GM21423 (cell line): ENCODE measurements around the gene MYO18B.

ENCODE experiments used
- ATAC-seq: cut with Tn5 transposase; IDR thresholded peaks from one replicate; pipeline ENCODE4 v1.9.1; 2021; ENCODE audit warnings: mild to moderate bottlenecking, moderate library complexity; ENCODE audit not compliant: unreplicated experiment

MYO18B gene

DNA sequence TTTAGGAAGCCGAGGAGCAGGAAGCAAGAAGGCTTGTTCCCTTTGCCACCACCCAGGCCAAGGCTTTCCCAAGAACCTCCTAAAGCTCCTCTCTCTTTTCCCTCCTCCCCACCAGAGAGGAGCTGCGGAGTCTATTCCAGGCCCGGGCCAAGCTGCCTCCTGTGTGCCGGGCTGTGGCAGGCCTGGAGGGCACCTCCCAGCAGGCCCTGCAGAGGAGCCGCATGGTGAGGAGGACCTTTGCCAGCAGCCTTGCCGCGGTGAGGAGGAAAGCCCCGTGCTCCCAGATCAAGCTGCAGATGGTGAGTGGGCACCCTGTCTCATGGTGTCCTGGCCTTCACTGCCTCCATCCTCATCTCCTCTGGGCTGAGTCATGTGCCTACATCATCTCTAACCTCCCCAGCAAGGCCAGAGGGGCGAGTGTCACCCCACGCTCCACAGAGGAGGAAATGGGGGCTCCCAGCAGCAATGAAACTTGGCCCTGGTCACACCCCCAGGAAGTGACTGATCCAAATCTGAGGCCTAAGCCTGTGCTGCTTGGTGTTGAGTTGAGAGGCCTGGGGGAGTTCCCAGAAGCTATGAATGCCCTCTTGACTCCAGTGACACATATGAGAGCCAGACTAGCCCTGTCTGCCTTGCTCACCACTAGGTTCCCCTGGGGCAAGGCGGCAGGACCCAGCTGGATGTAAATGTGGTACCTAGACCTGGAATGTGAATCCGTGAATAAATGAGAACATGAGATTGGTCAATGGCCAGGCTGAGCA lies 104.2 kb downstream of the MYO18B start:
- no peak for ATAC-seq

DNA sequence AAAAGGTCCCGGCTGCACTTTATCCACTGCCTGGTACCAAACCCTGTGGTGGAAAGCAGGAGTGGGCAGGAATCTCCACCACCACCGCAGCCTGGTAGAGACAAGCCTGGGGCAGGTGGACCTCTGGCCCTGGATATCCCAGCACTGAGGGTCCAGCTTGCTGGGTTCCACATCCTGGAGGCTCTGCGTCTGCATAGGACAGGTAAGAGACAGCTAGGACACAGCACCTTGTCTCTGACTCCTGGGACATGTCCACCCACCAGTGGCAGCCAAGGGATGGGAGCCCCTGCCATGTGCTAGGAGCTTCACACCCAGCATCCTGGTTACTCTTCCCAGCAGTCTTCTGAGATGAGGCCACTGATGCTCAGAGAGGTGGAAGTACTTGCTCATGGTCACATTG lies 105.5 kb downstream of the MYO18B start:
- ATAC-seq, result no peak

DNA sequence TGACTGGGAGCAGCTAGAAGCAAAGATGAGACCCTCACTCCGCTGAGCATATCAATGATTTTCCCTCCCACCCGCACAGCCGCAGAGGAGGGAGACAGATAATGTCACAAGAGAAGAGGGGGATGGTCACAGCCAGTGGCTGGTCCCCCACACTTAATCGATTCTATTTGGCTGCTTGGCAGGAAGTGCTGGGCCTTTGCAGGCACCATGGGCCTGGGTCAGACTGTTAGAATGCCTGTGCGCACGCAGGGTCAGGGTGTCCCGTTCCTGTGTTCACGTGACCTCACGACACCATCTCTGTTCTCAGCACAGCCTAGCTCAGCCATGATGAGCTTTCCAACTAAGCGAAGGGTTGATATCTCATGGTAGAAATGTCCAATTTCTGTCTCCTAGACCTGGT lies 107.0 kb downstream of the MYO18B start:
- ATAC-seq, result no peak

DNA sequence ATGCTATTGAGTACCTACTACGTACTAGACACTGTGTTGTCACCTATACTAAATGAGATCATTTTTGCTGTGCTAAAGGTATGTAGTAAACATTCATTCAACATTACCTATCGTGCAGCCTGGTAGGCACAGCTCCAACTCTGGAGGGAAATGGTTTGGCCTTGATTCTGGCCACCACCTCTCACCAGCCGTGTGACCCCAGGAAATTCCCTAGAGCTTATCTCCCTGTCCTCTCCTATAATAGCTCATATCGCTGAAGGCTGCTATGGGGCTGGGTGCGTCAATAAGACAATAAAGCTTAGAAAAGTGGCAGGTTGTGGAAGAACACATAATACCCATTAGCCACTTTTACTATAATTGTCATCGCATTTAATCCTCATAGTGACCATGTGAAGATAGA lies 107.5 kb downstream of the MYO18B start:
- no peak for ATAC-seq

DNA sequence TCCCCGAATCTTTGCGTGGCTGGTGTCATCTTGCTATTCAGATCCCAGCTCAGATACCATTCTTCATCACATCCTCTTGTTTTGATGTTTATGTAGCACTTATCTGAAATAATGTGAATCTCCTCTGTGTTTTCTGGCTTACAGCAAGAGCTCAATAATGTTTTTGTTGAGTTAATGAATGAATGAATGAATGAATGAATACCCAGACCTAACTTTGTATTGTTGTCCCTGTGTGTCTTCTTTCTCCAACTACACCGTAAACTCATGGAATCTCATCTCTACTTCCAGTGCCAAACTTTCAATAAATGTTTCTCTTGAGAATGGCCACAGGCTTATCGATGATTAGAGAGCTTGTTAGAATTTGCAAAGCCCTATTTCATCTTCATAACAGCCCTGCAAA lies 110.2 kb downstream of the MYO18B start:
- ATAC-seq, result no peak

DNA sequence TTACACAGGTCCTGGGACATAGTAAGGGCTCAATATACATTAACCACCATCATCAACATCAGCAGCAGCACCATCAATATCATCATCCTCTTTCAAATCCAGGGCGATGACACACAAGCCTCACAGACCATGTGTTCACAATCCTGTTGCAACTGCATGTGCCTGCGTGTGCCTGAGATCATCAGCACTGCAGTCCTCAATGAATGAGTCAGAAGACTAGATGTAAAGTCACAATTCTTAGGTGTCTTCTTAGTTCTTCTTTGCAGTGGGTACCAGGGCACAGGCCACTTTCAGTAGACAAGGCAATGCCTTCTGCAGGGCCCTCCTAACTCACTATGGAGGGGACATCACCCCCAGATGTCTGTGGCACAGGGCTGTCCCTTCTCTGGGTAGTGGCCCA lies 111.1 kb downstream of the MYO18B start:
- ATAC-seq, result no peak

DNA sequence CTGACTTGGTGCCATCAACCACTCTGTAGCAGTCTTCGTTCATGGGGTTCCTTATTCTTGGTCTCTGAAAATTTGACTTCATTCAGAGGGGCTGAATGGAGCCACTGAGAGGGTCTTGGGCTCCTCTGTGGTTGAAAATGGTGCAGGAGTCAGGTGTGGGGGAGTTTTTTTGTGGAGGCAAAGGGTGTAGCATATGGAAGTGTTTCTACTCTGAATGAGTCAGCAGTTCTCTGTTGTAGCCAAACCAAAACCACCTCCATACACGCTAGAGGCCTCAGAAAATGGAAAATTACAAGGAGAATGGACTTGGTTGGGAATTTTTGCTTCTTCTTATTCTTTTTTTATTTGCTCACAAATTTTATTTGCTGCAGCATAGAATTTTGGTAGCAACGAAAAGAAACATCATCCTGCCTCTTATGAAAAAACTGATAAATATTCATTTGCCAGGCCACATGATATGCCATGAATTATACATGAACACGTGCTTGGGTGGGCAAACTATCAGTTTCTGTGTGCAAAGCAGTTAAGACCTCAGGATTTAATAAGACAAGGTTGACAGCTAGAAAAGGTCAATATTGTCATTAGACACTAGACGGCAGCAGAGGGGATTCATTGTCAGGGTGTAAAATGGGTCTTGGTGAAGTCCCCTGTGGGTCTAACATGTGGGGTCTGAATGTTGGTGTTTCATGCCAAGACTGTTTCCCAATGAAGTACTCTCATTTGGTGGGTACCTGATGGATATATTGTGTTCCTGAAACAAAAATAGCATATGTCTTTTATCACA lies 111.7 kb downstream of the MYO18B start:
- no peak for ATAC-seq

DNA sequence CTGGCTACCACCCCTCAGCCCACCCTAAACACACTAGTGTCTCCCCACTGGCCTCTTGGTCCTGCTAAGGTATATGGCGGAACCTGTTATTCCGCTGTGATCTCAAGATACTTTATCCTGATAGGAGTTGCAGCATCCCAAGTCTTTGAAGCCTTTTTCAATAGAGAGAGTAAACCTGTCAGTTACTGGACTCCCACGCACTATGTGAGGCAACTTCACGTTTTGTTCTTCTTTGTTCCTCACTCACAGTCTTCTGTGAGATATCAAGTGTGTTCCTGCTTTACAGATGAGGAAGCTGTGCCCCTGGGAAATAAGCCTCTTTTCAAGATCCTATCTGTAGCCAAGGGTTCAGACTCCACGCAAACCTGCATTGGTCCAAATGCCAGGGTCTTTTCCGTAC lies 127.8 kb downstream of the MYO18B start:
- ATAC-seq, result no peak

DNA sequence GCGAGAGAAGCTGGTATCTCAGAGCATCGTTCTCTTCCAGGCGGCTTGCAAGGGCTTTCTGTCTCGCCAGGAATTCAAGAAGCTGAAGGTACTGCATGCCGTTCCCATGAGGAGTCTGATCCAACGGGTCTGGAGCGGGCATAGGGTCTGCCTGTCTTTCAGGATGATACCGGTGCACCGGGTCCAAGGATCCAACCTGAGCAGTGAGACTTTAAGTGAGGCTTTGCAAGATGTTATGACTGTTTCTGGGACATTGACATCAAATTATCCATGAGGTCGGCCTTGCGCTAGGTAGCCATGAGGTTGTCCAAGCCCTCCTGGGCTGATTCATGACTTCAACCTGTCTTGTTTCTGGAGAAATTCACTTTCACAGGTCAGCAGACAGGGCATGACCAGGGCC lies 132.3 kb downstream of the MYO18B start:
- no peak for ATAC-seq

DNA sequence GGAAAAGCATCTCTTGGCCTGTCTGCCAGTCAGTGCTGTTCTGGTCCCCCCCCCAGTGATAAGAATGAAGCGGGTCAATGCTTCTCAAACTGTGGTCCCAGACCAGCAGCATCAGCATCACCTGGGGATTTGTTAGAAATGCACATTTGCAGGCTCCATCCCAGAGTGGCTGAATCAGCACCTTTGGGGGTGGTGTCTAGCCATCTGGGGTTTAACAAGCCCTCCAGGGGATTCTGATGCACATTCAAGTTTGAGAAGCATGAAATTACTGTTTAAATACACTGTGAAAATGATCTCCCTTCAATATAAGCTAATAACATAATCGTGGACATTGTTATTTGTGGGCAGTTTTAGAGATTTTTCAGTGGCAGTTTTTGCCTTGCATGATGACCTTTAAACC lies 133.5 kb downstream of the MYO18B start:
- no peak for ATAC-seq

DNA sequence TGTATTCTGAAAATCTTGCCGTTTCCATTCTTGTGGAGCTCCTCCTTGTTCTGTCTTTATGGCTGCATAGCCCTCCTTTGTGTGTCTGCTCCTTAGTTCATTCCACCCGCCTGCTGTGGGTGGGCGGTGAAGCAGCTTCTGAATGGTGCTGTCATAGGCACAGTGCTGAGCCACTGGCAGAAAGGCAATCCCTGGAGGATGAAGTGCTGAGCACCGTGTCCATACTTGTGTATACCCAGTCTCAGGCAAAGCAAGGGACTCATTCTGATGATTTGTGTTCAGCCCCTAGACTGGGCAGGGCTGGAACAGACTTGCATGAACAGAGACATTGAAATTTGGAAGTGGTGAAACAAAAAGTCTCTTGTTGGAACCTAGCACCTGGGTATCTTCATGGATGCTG lies 134.9 kb downstream of the MYO18B start:
- no peak for ATAC-seq

DNA sequence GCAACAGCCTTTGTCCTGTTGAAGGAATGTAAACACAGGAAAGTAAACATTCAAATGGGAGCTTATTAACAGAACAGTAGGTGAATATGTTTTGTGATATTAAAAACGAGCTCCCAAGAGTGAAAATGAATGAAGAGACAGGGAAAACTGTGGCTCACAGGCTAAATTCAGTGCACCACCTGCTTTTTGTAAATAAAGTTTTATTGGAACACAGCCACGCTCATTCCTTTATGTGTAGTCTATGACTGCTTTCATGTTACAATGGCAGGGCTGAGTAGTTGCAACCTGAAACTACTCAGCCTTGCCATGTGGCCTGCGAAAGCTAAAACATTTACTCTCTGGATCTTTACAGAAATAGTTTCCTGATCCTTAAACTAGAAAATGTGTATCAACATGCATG lies 136.9 kb downstream of the MYO18B start:
- ATAC-seq, result no peak

DNA sequence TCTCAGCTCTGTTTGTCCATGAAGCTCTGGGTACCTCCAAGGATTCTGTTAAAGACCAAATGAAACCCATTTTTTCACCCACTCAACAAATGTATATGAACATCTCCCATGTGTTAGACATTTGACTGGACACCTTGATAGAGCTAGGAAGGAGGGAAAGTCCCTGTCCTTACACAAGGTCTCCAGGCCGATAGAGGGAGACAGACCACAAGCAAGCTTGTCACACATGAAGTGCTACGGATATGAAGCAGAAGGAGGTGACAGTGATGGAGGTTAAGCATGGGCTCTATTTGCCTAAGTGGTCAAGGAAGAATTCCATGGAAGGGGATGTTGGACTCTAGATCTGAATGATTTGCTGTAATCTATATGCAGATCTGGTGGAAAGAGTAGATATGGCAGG lies 138.5 kb downstream of the MYO18B start:
- no peak for ATAC-seq

DNA sequence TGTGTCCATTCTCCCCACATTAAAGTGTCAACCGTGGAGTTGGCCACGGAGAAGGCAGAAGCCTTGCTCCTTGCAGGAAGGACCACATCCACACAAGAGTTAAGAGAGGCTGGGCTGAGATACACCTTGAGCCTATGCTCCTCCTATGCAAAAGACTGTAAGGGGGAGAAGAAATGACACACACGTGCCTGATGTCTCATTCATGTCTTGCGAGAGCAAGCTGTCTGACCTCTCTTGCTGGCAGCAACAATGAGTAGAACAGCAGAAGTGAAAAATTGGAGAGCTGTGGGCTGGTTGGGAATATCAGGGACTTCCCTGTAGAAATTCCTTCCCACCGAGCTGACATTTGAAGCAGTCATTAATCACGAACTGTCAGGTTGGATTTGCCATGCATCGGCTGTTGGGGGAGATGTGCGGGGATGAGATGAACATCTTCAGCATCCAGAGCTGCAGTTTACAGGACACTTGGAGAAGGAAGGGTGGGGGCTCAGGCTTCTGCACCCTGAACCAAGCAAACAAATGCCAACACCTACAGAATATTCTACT lies 139.3 kb downstream of the MYO18B start:
- ATAC-seq, result no peak

DNA sequence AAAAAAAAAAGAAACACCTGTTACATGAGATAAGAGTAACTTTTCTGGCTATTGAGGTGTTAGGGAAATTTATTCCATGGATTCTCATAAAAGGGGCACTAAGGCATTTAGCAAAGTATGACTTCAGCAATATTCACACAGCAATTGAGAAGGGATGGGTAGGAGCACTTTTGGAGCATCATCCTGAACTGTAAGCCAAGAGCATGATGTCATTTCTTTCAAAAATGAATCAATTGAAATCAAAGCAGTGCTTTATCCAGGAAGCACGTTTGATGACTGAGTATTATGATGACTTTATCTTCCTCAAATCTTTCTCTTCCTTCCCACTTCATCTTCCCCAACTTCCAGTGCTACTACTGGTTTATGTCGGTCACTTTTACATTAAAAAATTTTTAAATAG lies 140.4 kb downstream of the MYO18B start:
- no peak for ATAC-seq

DNA sequence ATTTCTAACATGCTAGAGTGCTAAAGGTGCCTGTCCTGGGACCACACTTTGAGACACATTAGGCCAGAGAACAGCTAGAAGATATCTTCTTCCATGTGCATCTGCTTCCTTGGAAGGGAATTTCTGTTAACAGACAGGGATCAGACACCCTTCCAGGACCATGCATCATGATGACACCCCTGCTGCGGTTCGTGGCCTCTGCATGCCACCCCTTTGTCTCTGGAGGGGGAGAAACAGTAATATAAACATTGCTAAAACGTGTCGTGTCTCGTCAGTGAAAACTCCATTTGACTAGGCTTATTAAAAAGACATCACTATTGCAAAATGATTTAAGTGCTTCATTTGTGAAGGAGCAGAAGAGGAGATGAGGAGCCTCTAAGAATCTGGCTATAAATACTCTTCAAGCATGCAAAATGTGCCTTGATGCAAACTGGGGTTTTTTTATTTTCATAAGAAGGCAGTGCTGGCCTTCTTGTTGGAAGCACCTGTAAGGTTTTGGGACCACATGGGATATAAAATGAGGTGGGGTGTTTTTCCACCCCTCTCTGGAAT lies 141.6 kb downstream of the MYO18B start:
- no peak for ATAC-seq

DNA sequence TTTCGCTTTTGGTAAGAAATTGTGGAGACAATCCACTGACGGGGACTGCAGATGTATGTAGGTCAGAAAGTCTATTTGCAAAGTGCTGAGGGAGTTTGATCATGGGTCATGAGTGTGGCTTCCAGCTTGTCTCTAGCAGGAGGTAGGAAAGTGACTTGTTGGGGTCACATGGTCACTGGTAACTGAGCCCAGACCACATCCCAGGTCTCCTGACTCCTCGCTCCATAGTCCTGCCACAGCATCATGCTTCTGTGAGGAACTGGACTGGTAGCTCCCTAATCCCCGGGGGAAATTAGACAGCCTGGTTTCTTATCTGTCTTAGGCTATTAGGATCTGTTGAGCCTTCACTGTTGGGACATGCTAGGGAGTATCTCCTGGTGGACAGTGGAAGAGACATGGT lies 142.1 kb downstream of the MYO18B start:
- no peak for ATAC-seq

DNA sequence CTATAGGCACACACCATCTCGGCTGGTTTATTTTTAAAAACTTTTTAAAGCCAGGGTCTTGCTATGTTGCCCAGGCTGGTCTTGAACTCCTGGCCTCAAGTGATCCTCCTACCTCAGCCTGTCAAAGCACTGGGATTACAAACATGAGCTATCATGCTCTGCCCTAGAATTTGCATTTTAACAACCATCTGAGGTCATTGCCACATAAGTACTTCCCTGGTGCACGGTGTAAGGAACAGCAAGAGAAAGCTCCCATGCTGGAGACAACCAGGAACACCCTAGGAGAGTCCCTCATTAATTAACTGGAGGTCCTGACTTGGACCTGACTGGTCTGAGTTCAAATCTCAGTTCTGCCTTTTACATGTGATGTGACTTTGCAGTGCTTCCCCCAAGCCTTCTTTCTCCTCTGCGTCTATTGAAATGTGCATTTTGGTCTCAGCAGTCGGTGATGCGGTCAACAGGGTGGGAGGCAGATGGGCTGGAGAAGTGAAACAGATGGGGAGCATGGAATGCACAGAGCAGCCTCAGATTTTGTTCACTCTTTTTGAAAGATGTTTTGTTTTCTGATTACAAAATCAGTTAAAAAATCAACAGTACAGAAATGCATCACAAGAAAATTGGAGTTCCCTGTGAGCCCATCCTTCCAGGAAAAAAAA lies 146.5 kb downstream of the MYO18B start:
- ATAC-seq, result no peak

DNA sequence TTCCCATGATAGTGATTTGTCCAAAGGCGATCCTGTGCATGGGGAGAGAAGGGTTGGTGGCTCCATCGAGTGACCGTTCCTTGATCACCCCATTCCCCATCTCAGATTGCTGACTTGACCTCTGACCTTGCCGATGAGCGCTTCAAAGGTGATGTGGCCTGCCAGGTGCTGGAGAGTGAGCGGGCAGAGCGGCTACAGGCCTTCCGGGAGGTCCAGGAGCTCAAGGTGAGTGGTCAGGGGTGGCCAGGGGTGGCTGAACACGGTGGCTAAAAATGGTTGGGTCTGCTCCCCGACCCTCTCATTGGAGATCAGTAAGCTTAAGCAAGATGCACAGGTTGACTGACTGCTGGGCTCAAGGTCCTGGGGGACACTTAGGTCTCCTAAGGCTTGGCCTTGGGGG lies 148.7 kb downstream of the MYO18B start:
- no peak for ATAC-seq

DNA sequence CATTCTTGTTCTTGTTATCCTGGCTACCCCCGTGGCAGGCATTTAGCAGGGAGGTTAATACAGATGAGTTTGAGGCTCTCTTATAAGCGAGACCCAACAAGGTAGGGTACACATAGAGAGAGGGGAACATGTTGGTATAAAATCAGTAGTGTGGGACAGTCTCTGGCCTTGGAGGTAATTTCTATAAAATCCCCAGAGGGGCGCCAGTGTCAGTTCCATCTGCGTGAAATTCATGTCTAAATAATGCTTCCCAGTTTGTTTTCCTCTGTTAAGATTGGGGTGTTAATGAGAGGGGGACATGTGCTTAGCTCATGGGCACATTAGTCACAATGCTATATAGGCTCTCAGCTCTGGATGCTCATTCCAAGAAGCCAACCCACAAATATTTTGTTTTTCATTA lies 150.7 kb downstream of the MYO18B start:
- no peak for ATAC-seq

DNA sequence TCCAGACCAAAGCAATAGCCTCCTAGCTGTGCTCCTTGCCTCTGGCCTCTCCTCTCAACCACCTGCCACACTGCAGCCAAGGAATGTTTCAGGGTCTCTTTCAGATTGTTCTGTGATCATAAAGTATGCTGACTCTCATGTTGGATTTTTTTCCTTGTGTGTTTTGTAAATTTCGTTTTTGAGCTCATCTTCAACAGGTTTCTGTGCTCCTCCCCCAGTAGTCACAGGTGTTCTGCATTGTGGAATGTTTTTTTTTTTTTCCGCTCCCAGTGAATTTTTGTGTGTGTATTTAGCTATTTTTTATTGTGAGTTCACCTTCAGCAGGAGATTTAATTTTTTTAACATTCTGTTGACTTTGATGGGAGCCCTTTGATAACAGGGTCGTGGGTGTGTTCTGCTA lies 153.7 kb downstream of the MYO18B start:
- ATAC-seq, result no peak
